ENCODE data around the gene ADAMTSL2.

The ADAMTSL2 gene

DNA sequence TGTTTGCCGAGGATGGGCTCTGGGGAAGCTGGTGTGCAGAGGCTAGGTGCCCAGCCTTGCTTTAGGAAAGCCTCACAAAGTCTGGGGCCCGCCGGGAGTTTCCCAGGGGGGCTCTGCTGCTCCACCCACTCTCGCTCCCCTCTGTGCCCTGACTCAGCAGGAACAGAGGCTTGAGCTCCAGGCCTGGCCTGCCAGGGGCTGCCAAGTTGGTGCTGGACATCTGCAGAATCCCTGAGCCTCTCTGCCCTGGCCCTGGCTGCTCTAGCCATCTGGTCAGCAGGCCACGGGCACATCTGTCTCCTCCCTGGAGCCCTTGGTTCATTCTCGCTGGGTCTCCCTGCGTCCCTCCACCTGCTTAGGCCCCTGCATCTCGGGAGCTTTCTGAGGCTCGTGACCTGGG, 647 bp upstream of the ADAMTSL2 start:
- no peak for DNase-seq (ENCODE audit: low read depth in 2 of 2)

DNA sequence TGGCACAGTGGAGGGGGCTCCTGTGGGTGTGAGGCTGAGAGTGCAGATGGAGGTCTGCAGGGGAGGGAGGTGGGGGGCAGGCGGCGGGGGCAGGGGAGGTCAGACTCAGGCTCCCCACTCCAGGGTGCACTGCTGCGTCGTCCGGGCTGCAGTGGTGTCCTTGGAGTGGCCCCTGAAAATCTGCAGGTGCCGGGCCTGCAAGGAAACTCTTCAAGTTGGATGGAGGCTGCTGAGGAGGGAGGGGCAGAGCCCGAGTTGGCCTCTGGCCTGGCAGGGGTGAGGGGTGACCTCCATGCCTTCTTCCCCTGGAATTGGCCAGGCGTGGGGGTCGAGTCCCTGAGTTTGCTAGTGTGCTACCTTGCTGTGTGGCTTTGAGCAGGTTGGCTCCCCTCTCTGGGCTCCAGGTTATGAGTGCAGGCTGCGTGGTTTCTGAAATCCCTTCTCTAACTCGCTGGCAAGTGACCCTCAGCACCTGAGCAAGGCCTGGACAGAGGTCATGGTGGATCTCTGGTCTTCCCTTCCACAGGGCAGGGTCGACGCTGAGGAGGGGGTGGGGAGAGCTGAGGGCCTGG, 888 bp downstream of the ADAMTSL2 start:
- DNase-seq (ENCODE audit: low read depth in 2 of 2): no peak

DNA sequence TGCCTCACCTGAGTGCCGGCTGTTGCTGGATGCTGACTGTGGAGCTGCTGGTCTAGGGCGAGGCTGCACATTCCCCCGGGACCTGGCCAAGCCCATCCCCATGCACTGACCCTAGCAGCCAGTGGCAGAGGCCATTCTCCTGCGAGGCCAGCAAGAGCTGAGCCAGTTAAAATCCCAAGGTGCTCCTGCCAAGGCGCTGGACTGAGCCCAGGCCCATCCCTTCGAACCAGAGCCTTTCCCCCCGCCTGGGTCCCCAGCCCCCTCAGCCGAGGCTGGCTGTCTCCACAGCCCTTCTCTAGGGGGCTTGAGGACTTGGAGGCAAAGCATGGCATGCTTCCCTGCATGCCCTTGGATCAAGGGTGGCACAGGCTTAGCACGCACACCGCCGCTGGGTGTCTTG, 1.6 kb downstream of the ADAMTSL2 start:
- DNase-seq (ENCODE audit: low read depth in 2 of 2): no peak

DNA sequence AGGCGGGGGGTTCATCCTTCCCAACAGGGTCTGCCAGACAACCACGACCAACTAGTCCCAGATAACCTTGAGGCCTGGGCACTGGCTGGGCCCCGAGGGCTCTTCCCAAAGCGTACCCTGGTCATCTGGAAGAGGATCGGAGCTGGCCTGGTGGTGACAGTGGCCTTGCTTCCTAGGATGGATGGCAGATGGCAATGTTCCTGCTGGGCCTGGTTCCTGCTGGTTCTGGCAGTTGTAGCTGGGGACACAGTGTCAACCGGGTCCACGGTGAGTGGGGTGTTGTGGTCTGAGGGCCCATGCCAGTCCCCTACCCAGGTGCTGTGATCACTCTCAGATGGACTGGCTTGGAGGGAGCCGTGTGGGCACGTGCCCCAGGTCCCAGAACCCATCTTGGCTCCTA, 2.0 kb downstream of the ADAMTSL2 start:
- no peak for DNase-seq (ENCODE audit: low read depth in 2 of 2)

DNA sequence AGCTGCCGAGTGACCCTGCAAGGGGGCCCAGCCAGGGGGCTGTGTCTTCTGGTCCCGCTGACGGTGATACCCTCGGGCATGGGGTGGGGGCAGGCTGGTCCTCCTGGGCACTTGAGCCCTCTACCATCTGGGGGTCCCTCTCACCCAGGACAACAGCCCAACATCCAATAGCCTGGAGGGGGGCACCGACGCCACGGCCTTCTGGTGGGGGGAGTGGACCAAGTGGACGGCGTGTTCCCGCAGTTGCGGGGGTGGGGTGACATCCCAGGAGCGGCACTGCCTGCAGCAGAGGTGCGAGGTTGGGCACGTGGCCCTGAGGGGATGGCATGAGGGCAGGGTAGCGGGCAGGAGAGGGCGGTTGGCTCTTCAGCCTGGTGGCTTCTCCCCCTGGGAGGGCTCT, 2.8 kb downstream of the ADAMTSL2 start:
- no peak for DNase-seq (ENCODE audit: low read depth in 2 of 2)

DNA sequence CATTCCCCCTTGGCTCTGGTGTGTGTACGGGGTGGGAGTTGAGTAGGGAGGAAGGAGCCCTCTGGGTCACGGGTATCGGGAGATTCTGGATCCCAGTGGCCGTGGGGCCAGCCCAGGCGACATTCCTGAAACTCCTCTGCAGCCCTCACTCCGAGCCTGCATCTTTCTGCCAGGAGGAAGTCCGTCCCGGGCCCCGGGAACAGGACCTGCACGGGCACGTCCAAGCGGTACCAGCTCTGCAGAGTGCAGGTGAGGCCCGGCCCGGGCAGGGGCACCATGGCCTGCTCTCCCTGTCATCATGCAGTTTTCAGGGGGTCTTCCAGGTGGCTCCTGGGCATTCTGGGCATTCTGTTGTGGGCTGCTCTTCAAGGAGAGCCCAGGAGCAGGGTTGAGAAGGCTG, 3.7 kb downstream of the ADAMTSL2 start:
- no peak for DNase-seq (ENCODE audit: low read depth in 2 of 2)

DNA sequence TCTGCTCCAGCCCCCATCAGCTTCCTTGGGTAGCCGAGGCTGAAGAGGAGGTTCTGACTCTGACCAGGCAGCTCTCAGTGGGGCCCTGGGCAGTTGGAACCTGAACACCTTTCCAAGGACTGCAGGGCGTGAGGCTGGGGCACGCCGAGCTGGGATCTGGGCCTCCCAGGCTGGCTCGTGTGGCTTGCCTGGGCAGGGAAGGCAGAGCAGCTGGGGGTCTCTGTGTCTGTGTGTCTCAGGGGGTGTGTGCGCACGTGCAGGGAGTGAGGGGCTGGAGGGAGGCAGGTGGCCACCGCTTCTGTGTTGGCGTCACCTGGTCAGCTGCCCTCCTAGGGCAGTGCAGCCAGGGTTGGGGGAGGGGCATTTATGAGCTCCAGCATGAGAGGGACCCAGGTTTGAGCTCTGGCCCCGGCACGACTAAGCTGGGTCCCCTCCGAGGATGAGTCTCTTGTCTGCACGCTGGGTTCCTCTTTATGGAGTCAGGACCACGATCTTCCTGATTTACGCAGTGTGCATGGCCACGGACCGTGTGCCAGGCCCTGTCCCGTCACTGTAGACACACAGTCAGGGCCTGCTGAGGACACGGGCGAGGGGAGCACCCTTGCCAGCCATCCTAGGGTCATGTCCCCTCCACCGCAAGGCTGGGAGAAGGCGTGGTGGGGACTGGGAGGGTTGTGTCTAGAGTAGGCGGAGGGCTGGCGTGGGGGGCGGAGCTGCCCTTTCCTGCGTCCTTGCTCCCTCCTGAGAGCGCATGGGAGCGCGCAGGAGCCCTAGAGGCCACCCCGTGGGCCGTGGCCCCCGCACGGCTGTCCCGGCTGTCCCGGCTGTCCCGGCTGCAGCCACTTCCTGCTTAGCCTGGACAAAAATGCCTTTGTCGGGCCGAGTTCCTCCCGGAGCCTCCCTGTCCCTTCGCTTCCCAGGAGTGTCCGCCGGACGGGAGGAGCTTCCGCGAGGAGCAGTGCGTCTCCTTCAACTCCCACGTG, 4.6 kb downstream of the ADAMTSL2 start:
- no peak for DNase-seq (ENCODE audit: low read depth in 2 of 2)

DNA sequence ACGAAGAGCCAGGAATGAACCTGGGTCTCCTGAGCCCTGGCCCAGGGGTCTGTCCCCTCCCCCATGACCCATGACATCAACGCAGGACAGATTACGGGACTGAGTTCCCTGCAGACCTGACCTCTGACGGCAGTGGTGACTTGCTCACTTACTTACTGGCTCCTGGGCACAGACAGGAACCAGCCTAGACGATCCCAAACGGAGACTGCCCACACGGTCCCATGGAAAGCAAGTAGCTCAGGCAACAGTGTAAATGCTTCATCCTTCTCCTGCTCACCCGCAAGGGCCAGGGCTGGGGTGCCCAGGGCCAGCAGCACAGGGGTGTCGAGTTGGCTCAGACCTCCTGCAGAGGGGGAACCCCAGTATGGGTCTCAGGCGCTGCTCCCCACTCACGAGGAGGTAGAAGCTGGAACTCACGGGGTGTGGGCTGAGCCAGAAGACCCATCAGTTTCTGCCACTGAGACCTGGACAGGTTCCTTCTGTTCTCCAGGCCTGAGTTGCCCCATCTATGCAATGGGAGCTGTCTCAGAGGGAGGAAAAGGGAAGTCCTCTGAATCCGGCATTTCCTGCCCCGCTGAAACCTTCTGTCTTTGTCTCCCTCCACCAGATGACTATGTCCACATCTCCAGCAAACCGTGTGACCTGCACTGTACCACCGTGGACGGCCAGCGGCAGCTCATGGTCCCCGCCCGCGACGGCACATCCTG, 5.6 kb downstream of the ADAMTSL2 start:
- no peak for DNase-seq (ENCODE audit: low read depth in 2 of 2)

DNA sequence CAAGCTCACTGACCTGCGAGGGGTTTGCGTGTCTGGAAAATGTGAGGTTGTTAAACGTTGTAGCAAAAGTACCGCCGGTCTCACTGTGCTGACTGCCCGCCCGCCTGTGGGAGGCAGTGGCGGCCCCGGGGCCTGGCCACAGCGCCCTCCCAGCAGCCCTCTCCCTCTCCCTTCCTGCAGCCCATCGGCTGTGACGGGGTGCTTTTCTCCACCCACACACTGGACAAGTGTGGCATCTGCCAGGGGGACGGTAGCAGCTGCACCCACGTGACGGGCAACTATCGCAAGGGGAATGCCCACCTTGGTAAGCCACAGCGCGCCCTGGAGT, 6.2 kb downstream of the ADAMTSL2 start:
- DNase-seq (ENCODE audit: low read depth in 2 of 2): no peak

DNA sequence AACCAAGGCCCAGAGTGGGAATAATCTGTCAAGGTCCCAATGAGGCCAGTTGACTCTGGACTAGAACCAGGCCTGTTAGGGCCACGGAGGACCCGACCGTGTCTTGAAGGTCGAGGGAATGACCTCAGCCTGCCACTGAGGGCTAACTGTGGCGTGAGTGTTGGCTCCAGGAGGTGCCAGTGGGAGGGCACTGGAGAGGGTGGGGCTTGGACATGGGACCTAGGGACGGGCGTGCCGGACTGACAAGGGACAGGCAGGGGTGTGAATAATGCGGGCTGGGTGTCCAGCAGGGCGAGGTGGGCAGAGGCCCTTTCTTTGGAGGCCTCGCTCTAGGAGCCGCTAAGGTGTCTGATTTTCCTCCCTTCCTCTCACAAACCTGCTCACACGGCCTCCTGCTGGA, 7.5 kb downstream of the ADAMTSL2 start:
- no peak for DNase-seq (ENCODE audit: low read depth in 2 of 2)

DNA sequence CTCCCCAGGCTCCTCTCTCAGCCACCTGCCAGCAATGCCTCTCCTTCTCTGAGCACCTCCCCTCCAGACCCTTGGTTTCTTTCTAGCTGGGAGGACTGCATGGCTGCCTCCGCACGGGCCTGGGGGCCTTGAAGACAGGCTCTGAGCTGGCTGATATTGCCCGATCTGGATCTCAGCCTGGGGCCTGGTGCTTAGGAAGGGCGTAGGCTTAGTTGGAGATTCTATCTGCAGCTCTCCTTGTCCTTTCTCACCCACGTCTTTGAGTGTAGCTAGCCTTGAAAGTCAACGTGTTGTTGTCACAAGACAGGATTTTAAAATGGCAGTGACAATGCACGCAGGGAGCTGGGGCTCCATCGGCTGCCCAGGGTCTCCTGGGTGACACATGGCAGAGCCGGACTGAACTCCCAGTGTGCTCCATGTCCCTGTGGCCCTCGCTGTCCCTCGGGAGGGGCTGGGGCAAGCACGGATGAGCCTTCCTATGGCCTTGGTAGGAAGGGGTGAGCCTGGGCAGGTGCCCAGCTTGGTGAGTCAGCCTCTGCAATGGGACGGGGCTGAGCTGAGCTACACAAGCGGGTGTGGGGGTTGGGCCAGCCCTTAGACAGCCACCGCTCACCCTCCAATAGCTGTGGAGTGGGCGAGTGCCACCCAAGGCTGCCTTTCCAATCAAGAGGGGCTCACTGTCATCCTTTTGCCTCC, 9.4 kb downstream of the ADAMTSL2 start:
- DNase-seq (ENCODE audit: low read depth in 2 of 2): no peak

DNA sequence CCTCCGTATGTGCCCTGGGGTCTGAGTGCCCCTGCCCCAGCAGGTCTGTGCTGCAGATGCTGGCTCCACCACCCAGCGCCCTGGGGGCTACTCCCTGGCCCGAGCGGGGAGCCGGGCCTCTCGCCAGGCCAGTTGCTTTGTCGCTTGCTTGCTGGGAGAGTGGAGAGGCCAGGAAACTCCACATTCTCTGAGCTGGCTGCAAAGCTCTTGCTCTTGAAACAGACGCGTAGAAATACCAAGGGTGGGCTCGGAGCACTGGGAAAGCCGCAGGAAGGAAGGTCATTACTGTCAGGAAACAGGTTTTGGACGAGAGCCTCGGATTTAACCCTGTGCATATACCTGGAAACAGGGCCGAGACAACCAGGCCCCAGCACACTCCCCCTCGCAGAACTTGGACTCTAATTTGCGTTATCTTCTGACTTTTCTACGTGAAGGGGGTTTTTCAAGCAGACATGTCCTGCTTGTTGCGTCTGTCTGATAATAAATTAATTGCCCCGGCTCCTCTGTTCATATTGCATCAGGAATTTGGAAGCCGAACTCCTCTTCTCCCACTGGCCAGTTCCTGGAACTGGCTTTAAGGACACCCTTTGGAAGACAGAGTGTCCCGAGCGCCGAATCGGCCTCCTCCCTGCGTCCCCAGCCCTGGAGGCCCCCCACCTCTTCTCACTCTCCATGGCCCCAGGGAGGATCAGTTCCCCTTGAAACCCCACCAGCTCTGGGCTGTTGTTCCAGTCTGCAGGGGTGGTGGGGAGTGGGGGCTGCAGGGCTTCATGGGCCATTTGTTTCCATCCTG, 11.2 kb downstream of the ADAMTSL2 start:
- no peak for DNase-seq (ENCODE audit: low read depth in 2 of 2)

DNA sequence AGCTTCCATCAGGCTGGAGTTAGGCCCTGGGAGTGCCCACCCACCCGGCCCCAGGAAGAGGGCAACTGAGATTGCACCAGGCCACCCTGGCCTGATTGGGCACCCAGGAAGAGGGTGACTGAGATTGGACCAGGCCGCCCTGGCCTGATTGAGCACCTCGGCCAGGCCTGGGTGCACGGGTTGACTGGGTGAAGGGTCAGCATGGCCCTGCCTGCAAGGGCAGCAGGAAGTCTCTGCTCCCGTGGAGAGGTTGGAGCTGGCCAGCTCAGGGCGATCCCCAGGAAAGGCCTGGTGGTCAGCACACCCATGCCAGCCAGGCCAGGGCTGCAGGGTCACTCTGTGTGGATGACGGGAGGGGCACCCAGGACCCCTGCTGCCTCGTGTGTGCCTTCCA, 11.8 kb downstream of the ADAMTSL2 start:
- no peak for DNase-seq (ENCODE audit: low read depth in 2 of 2)

DNA sequence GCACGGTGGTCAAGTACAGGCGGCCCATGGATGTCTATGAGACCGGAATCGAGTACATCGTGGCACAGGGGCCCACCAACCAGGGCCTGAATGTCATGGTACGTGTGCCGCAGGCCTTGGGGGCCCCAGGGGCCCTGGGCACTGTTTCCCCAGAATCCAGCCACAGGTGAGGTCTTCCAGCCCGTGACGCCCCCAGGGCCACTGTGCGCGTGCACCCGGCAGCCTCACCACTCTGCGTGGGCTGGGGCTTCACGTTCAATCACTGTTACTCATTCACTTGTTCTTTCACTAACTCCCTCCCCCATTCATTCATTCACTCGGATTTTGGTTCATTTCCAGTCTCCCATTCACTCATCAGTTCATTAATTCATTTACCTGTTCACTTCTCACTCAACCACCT, 12.6 kb downstream of the ADAMTSL2 start:
- no peak for DNase-seq (ENCODE audit: low read depth in 2 of 2)

DNA sequence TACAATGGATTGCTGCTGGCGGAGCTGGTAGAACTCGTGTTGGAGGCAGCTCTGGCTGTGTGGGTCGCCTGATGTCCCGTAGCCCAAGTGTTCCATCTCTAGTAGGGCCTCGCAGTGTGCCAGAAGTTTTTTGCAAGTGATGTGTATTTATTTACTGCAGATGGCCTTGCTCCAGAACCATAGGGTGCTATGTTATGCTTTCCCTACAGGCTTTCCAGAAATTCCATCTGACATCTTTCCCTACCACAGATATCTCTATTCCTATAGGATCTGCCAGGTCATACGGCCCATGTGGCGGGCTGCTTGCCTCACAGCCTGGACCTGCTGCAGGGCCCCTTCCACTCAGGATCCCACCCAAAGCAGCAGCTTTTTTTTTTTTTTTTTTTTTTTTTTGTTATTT, 16.9 kb downstream of the ADAMTSL2 start:
- DNase-seq (ENCODE audit: low read depth in 2 of 2): no peak

DNA sequence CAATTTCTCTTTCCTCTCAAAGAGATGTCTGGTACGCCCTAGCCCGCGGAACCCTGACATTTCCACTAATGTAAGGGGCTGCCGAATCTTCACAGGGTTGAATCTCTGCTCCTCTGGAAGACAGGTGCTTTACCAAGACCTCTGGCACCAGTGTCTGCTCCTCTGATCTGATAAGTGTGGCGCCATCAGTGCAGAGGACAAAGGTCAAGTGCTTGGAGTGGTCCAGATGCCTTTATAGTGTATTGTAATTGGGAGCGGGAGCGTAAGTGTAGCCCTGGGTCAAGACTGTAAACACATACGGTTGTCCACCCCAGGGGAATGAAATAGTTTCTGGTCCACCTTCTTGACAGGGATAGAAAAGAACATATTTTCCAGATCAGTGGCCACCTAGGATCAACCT, 17.7 kb downstream of the ADAMTSL2 start:
- no peak for DNase-seq (ENCODE audit: low read depth in 2 of 2)

DNA sequence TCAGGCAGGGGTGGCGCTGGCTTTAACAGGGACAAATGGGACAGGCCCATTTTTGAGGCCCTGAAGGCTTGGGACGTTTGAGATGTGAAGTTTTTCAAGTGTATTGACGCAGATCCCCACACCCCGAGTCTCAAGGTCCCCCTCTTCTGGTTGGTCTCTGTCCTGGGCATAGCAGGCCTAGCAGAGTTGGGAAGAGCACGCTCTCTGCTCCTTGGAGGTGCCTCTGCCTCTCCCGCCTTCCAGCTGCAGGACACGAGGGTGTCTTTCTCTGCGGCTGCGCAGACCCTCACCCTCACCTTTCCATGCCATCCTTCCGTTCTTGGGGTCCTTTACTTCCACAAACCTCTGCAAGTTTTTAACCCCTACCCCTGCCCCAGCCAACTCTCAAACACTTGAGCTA, 18.6 kb downstream of the ADAMTSL2 start:
- no peak for DNase-seq (ENCODE audit: low read depth in 2 of 2)

DNA sequence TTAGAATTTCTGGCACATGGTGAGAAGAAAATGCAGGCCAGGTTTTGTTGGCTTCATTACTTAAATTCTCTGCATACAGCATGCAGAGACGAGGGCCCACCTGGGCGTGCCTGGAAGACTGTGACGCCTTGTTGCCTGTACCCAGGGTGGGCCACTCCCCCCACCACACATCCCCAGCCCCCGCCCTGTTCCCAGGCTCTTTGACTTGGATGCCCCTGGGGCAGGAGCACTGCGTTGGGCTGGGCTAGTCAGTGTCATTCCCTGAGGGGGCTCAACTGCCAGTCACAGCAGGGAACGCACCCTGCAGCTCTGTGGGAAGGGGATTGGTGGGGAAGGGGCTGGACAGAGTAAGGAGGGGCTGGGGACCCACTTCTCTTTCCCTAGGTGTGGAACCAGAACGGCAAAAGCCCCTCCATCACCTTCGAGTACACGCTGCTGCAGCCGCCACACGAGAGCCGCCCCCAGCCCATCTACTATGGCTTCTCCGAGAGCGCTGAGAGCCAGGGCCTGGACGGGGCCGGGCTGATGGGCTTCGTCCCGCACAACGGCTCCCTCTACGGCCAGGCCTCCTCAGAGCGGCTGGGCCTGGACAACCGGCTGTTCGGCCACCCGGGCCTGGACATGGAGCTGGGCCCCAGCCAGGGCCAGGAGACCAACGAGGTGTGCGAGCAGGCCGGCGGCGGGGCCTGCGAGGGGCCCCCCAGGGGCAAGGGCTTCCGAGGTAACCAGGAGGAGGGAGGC, 19.6 kb downstream of the ADAMTSL2 start:
- DNase-seq (ENCODE audit: low read depth in 2 of 2): no peak

DNA sequence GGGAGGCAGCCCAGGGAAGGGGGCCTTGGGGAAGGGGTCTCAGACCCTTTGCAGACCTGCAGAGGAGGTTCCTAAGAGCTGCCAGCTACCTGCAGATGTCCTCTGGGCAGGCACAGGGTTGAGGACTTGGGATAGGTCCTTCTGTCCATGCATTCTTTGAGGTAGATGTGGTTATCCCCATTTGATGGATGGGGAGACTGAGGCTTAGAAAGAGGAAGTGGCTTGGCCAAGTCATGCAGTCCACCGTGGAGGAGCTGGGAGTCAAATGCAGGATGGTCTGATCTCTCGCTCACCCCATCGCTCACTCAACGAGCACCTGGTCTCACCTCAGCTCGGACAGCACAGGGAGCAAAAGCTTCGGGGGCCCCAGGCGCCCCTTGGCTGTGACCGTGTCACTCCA, 20.2 kb downstream of the ADAMTSL2 start:
- DNase-seq (ENCODE audit: low read depth in 2 of 2): no peak

DNA sequence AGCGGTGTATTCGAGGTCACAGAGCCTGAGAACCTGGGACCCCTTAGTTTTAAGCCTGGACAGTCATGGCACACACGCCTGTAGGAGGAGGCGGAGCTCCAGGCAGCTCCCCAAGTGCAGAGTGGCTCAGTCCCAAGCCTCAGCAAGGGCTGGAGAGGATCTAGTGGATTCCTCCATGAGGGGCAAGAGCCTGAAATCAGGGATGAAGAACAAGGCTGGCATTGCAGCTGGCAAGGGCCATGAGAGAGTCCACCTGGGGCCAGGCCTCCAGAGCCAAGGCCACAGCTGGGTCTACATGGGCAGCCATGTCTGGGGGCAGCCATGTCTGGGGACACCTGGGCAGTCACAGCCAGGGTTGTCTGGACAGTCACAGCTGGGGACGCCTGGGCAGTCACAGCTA, 21.9 kb downstream of the ADAMTSL2 start:
- no peak for DNase-seq (ENCODE audit: low read depth in 2 of 2)

DNA sequence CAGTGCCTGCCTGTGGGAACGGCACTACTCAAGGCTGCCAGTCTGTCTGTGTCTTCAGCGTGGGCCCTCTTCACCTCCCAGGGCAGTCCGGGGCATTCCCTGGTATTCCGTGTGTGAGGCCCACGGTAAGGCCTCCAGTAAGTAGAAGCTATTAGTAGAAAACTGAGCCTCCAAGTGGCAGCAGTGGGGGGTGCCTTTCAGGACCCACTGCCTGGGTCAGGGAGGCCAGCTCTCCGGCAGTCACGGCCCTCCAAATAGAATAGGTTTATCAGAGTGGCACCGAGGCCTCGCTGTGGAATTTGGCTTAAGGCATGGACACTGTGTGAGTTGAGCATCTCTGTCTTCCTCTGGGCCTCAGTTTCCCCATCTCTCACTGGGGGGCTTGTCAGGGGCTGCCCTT, 23.1 kb downstream of the ADAMTSL2 start:
- no peak for DNase-seq (ENCODE audit: low read depth in 2 of 2)
